Stimulated activated CD4-positive, alpha-beta T cell treated with anti-CD3 and anti-CD28 coated beads, Interleukin-4, amount 100 ng/mL, for 4 hours (primary cell): ENCODE results near the gene INSC.

Experiments used
- DNase-seq, 2 experiments: peaks; one replicate each; pipeline ENCODE4 v3.0.0-alpha.2; 2020

INSC gene

DNA sequence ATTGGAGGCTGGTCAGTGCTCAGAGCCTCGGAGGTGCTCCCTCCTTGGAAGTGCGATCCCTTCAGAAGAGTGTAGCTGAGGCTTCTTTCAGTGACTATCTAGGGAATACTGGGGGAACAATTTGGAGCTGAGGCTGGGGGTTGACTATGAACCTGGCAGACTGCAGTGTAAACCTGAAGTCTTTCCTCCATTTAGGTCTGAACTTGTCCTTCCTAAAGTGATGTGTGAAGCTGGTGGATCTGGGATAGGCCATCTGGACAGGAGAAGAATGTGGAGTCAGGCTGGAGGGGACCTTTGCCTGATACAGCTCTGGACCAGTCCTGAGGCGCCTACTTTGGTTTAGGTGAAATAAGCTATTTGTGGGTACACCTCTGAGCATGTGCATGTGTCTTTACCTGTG, 3.5 kb upstream of the INSC start:
- DNase-seq = no peak

DNA sequence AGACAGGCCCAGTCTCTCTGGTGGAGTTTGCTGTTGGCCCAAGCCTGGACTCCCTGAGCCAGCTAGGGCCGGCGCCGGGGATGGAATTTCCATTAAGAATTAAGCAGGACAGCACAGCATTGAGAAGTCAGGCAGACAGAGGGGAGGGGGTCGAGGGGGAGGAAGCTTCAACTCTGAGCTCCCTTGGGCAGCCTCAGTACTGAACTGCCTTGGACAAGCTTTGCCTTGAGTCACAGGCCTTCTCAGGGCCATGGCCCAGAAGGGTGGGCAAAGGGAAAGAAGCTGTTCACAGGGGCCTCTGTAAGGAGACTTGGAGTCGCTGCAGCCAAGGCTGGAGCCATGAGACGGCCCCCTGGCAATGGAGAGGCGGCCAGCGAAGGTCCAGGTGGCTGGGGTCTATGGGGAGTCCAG, 2.6 kb upstream of the INSC start:
- no peak for DNase-seq

- DNase-seq = no peak
These were observed 1.3 kb upstream of the INSC start for GRCh38 chr11:15113381-15113780.

DNA sequence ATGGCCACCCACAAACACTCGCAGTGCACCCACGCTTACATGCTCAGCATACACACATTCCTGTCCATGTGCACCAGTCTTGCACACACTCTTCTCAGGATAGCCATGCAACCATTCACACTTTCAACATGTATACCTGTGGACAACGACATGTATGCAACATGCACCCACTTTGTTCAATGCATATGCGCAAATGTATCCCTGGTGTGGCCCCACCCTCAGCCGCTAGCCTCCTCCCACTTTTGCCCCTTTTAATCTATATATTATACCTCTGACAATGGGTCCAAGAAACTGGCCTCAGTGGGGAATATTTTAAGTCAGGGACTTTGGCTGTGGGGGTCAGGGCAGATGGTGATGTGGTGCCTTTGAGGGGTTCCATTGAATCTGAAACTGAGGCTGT, 963 bp downstream of the INSC start:
- no peak for DNase-seq

DNA sequence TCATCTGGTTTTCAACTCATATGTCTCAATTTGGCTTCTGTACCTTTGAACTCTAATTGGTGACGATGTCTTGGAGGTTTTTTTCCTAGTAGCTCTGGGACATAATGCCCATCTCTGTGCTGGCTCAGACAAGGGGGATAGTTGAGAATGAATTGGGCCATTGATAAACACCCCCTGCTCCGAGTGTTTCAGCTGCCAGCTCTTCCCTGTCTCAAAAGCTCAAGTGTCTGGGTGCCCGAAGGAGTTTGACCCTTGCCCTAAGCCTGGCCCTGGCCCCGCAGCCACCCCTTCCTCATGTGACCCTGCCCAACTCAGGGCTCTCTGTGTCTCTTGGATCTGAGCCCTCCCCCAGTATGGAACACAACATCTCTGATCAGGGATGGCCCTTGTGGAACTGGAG, 3.0 kb downstream of the INSC start:
- DNase-seq = no peak

DNA sequence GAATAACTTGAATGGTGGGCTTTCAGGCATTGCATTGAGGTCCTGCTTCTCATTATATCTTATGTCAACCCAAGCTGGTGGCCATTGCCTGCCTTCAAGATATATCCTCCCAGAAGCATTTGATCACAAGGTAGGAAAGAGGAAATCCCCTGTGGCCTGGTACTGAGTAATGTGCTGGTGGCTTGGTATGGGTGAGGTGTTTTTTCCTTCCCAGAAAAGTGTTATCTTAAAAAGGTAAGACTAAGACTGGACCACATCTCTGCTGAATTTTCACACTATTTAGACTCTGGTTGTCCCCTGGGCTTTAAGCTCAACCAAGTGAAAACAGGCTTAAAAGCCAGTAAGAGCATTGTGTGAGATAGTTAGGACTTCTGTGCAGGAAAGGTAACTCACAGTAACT, 3.7 kb downstream of the INSC start:
- DNase-seq = no peak

DNA sequence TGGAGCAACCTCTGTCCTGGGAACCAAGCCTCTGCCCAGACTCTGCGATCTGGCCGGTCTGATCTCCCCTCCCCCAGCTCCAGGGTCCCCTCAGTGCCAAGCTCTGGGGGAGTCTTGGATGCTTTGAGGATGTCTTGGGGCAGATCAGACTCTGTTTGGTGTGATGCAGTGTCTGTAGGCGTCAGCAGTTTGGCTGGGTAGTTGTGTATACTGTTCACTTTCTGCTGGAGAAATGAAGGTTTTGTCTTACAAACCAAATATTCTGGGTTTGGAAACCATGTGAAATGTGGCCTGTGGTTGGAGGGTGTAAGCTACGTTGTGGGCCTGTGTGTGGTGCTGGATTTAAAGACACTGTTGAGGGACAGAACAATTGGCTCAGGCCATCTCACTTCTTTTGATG, 4.6 kb downstream of the INSC start:
- no peak for DNase-seq

- no peak for DNase-seq
These were observed 5.1 kb downstream of the INSC start for GRCh38 chr11:15119826-15120225.

DNA sequence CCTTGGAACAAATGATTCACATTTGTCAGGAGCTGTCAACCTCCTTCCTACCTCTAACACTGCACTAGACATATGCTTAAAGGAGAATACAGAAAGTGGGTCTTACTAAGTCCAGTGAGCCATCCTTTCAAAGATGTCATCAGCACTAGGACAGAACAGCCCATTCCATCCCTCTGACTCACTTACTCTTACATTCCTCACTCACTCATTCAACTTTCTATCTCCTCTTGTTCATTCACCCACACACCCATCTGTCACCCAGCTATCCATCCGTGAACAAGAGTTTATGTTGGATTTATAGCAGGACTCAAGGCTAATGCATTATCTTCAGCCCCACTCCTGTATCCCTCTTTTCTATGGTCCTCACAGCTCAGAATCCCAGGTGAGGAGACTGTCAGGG, 9.1 kb downstream of the INSC start:
- no peak for DNase-seq

DNA sequence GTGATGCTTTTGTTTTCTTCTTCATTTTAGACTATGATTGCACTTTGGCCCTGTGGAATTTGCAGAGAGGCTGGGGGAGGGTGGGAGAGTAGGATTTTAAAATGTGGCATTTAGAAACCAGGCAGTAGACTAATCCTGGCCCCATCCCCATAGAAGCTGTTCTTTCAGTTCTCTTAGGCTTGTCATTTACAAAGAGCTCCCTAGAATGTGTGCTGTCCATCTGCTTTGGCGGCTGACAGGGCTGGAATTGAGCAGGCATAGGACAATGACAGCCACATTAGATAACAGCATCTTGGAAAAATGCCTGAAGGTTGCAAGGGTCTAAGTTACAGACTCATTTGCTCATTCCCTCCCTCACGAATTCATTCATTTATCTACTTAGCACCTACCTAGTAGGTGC, 9.8 kb downstream of the INSC start:
- DNase-seq = no peak

- DNase-seq = no peak
These were observed 12.6 kb downstream of the INSC start for GRCh38 chr11:15127341-15127740.

DNA sequence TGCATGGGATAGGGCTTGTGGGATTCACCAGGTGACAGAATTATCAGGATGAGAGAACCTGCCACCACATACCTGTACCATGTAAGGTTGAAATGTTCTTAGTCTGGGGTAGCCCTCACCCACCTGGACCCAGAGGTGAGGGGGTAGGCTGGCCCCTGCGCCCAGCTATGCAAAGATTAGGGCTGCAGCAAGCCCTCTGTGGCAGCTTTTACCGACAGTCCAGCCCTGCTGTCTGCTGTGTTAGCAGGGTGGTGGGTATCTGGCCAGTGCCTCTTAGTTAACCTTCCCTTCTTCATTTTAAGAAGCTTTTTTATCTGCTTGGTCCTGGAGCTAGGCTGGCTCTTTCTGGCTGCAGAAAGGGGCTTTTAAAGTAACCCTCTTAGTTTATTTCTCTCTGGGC, 13.9 kb downstream of the INSC start:
- DNase-seq = no peak

DNA sequence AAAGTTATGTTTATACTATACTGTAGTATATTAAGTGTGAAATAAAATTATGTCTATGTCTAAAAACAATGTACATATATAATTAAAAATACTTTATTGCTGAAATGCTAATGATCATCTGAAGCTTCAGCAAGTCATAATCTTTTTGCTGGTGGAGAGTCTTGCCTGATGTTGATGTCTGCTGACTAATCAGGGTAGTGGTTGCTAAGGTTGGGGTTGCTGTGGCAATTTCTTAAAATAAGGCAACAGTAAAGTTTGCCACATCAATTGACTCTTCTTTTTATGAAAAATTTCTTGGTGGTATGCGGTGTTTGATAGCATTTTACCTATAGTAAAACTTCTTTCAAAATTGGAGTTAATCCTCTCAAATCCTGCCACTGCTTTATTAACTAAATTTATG, 21.4 kb downstream of the INSC start:
- no peak for DNase-seq

GRCh38 chr11:15139096-15139770, 24.5 kb downstream of the INSC start:
- no peak for DNase-seq

- no peak for DNase-seq
These were observed 25.4 kb downstream of the INSC start for GRCh38 chr11:15139958-15140659.

GRCh38 chr11:15141381-15141780, 26.7 kb downstream of the INSC start:
- DNase-seq = no peak

DNA sequence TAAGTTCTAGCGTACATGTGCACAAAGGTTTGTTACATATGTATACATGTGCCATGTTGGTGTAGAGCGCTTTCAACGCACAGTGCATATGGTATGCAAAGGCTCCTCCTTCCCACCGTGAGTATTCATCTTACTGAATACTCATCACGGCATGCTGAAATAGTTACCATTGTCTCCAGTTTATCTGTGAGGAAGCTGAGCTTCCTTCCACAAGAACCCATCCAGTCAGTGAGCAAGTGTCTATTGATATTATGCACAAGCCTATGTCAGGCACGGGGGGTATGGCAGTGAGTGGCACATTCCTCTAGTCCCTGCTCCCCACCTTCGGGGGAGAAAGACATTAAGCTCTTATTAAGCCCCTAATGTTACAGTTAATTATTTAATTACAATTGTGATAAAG, 28.1 kb downstream of the INSC start:
- no peak for DNase-seq

- DNase-seq = no peak
These were observed 29.1 kb downstream of the INSC start for GRCh38 chr11:15143855-15144254.

DNA sequence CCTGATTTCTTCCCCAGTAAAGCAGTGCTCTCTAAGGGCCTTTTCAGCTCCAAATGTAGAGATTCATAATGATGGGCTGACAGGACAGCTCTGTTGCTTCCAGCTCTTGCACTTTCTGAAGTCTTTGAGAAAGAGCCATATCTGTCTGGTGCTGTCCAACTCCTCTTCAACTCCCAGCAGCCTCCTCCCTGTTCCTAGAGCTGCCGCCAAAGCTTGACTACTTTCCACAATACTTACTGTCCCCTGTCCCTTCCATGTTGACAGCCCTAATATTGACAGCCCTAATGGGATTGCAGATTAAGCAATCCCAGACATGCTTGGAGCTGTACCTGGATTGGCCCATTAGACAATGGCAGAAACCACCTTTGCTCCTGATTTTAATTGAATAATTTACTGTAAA, 29.6 kb downstream of the INSC start:
- no peak for DNase-seq

DNA sequence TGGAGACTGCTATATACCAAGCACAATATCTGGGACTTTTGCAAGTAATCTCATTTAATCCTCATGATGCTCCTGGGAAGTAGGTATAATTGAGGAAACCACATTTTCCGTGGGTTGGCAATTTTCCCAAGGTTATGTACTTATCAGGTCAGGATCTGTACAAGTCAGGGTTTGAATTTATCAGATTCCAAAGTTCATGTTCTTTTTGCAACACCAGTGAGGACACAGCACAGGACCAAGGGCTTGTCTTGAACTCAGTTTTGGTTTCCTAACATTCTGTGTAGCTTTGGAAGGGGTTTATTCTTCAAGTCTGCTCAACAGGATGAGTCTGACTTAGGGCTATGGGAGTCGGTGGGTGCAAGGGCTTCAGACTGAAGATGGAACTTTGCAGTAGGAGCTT, 30.4 kb downstream of the INSC start:
- no peak for DNase-seq

GRCh38 chr11:15145615-15146014, 30.9 kb downstream of the INSC start:
- DNase-seq = no peak

DNA sequence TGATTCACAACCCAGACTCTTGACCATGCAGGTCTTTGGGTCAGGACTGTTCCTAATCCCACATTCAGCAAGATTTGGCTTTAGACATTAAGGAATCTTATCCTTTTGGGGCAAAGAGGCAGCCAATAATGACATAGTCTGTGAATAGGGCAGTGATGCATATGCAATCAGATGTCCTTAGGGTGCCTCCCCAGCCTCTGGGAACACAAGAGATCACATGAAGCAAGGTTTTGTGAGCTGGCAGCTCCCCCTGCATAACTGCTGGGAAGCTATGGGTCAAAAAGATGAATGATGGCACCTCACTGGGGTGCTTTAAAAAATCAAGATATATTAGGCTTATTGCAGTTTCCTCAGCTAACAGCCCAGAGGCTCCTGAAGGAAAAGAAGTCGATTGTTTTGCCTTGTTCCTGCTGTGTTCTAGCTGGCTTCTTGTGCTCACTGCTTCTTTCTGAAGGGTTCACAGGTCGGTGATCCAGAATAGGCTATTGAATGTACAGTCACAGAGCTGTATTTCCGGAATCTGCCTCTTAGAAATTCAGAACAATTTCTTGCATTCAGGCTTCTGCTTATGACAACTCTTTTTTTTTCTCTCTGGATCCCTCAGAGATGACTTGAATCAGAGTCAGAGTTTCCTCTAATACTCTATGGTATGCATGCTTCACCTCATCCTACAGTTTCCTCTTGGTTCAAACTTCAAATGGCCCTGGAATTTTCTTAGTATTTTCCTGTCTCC, 31.7 kb downstream of the INSC start:
- no peak for DNase-seq

DNA sequence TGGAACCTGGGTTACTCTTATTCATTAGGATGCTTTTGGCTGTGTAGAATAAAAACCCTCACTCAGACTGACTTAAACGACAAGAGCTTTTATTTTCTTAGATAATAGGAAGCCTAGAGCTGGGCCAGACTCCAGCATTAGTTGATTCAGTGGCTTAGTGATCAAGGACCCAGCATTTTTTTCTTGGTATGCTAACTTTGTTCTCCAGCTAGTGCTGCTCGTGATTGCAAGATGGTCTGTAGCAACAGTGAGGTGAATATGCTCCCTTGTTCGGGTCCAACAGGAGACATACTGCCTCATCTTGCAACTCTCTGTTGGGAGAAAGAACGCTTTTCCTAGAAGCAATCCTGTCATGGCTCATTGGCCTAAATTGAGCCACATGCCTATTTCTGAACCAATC, 33.4 kb downstream of the INSC start:
- DNase-seq = no peak

DNA sequence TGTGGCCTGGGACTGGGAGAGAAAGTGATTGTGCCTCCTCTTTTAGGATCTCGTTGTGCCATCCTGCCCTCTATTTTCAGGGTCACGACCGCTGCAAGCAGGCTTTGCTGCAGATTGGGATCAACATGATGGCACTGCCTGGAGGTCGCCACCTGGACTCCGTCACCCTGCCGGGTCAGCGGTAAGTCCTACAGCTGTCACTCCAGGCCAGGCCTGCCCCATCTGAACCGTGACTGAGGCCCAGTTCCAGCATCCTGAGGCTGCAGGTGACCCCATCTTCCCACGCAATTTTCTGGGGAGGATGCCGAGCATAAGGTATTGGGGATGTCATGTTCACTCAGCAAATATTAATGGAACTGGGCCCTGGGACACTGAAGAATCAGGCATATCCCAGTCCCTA, 34.3 kb downstream of the INSC start:
- no peak for DNase-seq
